T-helper 1 cell treated with Interleukin-12 subunit alpha and Interleukin-12 subunit beta and Interleukin-4 antibody, amounts not matched to agents 30 ng/mL and 1 ng/mL, for 36 hours (primary cell): Measurements from ENCODE around the gene WSB2. TPM values are rescaled to one million over a fixed set of nuclear protein-coding genes. Genes with fewer than 3 reads are reported as not detected.
"Not testable (repeated sequence)": the region's sequence is repeated elsewhere in the genome, so short reads cannot be mapped to it uniquely, and the experiment has no call there.

ENCODE experiments used
- intact Hi-C: fragments of 100-400 bp; cut with micrococcal nuclease; formaldehyde crosslinking; loops from one replicate; pipeline ENCODE4 v1.15.1; 2024
- total RNA-seq: library from RNA; stranded (reverse); gene quantifications from 2 replicates; pipeline ENCODE4 v1.2.3, GENCODE V29; 2022

Gene WSB2
- total RNA-seq, 1 donor from 2014 or later, result 79.8 TPM

DNA sequence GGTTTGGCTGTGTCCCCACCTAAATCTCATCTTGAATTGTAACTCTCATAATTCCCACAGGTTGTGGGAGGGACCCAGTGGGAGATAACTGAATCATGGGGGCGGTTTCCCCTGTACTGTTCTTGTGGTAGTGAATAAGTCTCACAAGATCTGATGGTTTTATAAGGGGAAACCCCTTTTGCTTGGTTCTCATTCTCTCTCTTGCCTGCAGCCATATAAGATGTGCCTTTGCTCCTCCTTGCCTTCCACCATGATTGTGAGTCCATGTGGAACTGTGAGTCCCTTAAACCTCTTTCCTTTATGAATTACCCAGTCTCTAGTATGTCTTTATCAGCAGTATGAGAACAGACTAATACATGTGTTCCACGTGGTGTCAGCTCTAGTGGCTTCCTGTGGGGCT is 61.2 kb downstream of the WSB2 start:
- intact Hi-C loops, result not testable (repeated sequence)

DNA sequence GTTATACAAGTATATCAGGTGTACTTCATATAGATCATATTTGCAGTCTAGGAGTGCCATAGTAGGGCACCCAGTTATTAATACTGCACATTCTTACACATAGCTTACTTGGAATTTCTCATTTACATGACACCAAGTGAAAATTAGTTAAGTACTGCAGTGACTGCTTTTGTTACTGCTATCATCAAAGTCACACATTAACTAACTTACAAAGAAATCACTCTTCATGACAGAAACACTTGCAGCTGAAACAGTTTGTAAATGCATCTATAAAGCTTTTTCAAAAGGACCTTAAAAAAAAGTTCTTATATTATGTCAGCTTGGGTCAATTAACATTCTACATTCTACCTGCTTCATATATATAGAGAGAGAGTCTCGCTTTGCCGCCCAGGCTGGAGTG is 62.3 kb downstream of the WSB2 start:
- intact Hi-C loops, result no loop called here

DNA sequence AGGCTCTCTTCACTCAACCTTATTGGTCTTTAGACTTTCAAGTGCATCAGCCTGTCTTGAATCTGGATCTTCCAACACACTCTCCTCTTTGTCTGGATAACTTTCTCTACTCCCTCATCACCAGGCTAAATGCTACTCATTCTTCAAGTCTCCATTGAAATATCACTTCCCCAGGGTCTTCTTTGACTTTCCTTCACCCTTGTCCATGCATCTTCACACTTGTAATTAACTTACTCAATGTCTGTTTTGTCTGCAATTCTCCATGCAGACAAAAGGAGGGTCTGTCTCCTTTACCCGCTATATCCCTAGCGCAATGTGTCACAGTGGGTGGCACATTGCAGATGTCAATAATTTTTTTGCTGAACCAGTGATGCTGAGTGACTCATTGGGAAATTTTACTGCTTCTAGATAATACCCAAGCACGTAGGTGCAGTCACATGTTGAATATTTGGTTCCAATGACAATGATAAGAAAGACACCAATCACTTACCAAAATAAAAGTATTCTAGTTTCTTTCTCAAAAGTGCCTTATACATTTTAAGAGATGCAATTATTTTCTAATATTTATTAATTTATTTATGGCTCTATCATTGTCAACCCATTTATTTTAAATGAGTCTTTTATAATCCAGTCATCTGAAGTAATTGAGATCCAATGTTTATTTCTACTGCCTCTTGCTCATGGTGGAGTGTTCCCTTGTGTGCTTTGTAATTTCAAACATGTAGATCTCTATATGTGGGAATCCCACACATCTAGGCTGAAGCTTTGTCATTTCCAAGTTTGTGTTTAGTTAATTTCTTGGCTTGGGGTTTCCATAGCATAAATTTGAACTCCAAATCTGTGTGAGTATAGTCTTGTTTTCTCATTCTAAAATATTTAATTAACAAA is 66.2 kb downstream of the WSB2 start:
- intact Hi-C loops, result no loop called here

DNA sequence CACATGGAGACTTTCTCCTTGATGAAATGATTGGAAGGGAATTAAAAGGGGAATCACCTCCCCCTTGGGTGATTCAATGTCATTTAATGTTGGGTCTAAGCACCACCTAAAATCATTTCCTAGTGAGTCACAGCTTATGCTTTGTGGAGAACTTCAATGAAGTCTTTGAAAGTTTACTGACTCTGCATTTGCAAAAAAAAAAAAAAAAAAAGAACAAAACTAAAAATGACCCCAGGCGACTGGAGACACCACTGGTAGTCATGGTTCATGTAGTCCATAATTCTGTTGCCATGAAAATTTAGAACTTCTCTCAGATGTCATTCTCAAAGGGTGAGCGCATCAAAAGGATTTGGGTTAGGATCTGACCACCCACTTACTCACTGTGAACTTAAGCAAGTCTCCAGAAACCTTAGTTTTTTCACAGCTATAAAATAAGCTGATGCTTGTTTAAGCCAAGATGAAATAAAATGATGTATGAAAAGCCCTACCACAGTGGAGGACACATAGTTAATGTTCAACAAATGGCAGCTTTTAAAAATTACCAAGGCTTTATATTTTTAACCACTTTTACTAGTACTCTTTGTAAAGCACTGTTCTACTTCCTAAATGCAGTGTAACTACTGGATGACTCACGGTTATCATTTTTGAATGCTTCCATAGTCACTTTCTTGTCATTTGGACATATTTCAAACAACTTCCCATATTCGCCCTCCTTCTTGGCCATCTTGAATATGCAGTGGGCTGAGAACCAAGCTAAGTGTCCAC is 74.1 kb downstream of the WSB2 start:
- intact Hi-C loops, result no loop called here

DNA sequence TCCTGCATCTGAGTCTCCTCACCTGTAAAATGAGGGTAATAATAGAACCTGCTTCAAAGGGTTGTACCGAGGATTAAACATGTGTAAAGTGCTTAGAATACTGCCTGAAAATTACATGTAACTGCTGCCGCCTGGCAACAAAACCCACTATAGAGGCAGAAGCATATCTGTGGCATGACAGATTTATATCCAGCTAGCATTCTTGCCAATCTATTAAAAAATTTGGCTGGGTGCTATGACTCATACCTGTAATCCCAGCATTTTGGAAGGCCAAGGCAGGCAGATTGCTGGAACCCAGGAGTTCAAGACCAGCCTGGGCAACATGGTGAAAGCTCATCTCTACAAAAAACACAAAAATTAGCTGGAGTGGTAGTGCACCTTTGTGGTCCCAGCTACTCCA is 75.8 kb downstream of the WSB2 start:
- intact Hi-C loops, result no loop called here

Other genes starting within 250 kb of the WSB2 start
- under 0.01 and 0.15 TPM in 2 replicates for gene KSR2, start 92.2 kb downstream of the WSB2 start, total RNA-seq
- 38.2 and 39.2 TPM in 2 replicates for gene RFC5, start 44.5 kb downstream of the WSB2 start, total RNA-seq
- 5.2 and 6.3 TPM in 2 replicates for gene VSIG10, start 42.8 kb upstream of the WSB2 start, total RNA-seq
- 108 and 111 TPM in 2 replicates for gene PEBP1, start 74.9 kb upstream of the WSB2 start, total RNA-seq